NCI-H82 treated with DMSO at 0.1 percent for 48 hours (cell line): ENCODE results near the gene ZMIZ1.

Source experiments
- DNase-seq: peaks from one replicate; lab custom pipeline; 2025; ENCODE audit not compliant: unreplicated experiment; lab: John Stamatoyannopoulos, UW

ZMIZ1 gene

DNA sequence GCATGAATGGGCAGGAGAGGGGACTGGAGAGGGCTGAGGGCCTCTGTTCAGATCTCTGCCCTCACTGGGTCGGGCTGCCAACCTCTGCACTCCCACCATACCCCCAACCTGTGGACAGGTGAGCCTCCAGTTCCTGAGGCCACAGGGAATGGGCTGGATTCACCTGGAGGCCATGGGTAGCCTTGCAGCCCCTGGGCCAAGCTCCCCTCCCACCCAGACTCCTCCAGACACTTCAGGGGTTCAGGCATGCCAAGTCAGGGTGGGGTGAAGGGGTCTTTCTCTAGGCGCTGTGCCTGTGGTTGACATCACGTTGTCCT is 80.5 kb downstream of the ZMIZ1 start:
- no peak for DNase-seq

DNA sequence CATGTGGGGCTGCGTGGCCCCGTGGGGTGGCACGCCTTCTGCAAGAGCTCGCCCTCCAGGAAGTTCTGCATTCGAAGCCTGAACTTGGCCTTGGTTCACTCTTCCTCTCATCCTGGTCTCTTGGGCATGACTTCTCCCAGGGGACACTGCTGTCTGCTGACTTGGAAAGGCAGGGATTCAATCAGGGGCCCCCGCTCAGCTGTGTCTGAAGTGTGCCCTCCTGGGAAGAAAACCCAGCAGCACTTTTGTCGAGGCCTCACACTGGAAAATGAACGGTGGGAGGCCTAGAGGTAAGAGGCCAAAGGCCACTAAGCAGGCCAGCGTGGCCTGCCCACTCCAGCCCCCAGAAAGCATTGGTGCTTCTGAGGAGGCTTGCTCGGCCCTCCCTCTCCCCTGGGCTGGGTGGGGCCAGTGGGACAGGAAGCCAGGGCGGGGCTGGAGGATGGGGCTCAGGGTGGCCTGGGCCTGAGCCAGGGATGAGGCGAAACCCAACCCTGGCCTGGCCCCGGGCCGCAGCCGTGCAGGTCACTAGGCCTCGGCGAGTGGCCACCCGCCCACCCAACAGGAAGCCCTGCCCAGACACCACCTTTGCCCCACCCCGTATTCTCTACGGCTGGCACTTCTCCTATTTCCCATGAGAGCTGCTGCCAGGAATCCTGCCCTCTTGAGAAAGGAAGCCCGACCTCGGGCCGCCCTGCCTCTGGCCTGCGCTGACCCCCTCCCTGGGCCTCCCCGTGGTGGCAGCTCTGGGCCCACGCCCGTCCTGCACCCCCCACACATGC is 81.1 kb downstream of the ZMIZ1 start:
- DNase-seq: no peak

DNA sequence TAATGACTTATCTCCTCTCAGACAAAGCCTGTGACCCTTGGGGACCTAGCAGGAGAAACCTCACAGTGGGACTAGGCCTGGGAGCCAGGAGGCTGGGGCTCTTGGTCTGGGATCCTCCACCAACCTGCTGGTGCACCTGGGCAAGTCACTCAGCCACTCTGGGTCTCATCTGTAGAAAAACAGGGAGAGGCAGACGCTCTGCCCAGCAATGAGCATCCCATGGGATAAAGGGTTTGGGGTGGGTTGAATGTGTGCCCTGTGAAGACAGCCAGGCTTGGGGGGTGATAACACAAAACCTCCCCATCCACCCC is 81.6 kb downstream of the ZMIZ1 start:
- DNase-seq: no peak

DNA sequence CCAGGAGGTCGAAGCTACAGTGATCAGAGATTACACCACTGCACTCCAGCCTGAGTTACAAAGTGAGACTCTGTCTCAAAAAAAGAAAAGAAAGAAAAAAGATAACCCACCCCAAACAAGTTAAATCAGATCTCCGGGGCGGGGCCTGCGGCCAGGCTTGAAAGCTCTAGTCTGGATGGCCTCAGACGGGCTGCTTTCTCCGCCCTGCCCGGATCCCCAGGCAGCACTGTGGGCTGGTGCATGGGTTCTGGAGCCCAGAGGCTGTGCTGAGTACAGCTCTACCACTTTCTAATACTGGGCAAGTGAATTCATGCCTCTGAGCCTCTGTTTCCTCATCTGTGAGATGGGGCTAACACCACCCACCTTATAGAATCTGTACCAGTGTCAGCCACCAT is 83.7 kb downstream of the ZMIZ1 start:
- no peak for DNase-seq

DNA sequence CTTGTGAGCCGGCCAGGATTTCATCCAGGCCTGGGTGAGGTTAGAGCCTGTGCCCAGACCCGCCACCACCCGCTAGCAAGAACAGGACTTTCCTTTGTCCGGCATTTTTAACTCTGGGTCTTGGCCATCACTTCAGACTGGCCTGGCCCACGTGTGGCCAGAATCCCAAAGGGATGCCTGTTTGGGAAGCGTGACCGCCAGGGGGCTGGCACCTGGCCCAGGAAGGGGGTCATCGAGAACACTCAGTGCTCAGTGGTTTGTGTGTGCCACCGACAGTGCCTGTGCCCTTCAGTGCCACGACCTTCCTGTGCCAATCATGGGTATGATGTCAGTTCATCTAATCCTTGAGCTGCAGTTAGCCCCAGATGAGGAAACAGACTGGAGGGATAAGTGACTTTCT is 85.0 kb downstream of the ZMIZ1 start:
- no peak for DNase-seq

DNA sequence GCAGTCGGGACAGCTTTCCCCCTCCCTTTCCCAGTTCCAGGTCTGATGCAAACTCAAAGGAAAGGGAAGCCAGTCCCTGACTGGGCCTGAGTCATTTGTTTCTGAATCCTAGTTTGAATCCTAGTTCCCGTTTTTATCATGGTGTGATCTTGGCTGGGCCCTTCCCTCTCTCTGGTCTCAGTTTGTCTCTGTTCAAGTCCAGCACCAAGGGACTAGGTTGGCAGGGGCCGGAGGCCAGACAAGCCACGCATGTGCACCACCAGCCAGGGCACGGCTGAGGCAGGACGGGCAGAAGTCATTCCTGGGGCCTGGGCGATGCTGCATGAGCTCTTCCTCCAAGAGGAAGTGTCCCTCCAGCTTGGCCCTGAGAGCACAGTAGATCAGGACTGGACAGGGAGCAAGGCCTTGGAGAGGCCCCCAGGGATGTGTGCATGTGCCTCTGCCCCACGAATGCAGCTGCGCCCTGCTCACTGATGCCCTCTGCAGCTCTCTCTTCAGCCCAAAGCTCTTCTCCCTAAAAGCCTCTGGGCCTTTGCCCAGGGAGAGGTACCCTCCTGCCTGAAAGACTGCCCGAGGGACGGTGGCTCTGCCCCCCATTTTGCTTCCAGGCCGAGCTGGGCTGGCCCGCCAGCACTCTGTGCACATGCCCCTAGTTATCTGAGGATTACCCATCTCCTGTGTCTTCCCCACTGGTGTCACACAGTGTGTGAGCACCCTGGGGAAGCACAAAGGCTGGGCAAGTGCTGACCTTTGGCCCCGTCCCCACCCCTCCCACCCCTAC is 86.7 kb downstream of the ZMIZ1 start:
- no peak for DNase-seq

DNA sequence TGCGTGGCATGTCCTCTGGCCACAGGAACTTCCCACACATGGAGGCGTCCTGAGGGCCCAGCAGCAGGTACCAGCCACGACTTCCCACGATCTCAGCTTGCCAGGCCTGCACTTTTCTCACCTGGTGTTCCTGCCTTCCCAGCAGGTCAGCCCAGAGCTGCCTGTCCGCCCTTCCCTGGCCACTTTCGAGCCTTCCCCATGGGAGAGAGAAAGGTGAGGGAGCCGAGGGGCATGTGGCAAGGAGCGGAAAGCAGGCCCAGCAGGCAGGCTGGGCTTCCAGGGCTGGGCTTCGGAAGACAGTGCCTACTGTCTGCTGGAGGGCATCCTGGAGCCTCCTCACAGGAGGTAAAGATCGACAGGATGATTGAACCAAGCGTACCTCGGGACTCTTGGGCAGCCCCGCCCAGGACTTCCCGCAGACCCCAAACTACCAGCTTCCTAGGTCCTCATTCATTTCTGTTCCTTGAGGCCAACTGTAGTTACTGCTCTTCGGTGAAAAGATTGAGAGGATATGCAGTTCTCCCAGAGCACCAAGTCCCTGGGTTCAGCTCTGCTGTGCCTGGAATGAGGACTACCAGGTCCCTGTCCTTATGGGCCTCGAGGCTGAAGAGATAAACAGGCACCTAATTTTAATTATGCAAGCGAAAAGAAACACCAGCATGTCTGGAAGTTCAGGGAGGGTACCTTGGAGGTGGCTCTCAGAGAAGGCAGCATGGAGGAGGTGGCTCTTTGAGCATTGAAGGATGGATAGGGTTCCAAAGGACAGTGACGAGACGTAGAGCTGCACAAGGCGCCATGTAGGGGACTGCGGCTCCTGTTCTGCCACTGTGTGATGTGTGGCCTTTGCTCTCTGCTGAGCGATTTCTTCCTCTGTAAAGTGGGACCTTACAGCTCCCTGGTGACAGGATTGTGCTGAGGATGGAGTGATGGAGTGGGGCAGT is 87.8 kb downstream of the ZMIZ1 start:
- DNase-seq: no peak

DNA sequence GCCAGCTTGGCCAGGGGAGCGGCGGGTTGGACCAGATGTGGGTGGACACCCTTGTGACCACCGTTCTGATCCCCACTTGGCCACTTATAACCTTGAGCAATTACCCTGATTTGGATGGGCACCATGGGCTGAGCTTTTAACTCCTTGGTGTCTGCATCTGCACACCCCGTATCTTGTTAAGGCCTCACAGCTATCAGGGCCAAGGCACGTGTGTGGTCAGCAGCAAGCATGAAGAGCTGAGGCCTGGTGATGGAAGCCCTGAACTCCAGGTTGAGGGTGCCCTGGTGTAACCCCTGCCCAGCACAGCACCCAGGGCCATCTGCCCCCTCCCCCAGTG is 89.2 kb downstream of the ZMIZ1 start:
- DNase-seq: no peak

DNA sequence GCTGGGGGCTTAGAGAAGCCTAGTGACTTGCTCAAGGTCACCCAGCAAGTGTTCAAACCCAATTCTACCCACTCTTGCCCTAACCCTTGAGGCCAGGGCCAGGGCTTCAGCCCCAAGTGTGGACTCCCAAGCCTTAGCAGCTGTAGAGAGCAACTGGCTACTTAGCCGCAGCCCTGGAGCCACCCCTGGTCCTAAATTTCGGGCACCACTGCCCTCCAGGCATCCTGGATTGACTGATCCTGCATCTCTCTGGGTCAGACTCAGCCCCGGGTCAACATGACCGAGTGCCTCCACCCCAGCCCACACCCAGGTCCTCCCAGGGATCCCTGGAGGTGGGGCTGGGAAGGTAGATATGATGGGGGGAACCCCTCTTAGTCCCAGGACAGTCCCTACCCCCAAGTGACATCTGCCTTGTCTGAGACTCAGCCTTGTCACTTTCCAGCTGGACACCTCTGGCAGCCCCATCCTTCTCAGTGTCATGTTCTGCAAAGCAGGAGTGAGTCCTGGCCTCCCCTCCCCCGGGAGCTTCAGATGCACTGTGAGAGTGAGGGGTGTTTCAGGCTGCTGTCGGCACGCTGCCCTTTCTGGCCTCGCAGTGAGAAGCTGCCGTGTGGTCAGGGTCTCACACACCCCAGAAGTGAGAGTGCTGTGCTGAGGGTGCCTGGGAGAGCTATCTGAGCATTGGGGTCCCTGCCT is 89.8 kb downstream of the ZMIZ1 start:
- no peak for DNase-seq

DNA sequence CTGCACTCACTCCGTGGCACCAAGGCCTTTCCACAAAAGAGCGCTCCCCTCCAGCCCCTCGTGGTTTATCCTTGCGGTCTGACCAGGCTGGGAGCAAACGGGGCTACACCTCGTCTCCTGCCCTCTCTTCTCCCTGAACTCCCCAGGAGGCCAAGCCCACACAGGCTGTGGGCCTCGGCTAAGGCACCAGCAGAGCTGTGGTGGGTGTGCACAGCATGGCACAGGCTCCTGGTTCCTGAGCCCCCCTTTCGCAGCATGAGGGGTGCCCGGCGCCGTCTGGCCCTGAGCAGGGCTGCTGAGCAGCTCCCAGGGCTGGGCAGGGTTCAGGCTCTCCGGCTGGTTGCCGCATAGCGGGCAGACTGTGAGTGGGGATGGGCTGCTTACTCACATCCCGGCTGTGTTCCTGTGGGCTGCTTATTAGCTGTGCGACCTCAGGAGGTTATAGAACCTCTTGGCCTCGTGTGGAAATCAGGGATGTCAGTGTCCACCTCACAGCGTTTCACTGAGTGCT is 90.4 kb downstream of the ZMIZ1 start:
- no peak for DNase-seq

DNA sequence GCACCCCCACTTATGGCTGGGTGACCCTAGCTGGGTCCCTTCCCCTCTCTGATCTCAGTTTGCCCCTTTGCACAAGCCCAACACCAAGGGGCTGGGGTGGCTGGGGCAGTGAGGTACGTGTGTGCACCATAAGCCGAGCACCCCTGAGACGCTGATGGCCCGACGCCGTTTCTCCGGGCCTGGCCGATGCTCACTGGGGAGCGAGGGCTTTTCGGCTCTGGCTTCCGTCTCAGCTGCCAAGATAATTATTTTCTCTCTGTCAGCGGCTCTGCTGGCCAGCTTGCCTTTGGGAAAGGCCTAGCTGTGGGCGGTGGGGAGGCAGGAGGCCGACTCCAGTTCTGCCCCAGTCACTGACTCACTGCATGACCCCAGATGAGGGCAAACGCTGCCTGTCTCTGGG is 91.0 kb downstream of the ZMIZ1 start:
- no peak for DNase-seq

DNA sequence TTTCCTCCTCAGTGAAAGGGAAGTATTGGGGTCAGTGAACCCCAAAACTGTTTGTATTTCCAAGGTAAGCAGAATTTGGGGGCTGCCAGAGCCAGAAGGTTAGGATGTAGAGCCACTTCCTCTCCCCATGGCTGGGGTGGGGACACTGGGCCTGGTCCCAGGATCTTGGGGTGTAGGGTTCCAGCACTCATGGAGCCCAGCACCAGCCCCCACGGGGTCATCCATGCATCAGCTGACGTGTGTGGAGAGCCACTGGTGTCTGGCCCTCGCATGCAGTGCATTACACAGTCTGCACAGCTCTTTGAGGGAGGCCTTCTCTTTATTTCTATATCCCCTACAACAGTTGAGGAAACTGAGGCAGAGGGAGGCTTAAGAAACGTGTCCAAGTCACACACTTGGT is 91.4 kb downstream of the ZMIZ1 start:
- no peak for DNase-seq

DNA sequence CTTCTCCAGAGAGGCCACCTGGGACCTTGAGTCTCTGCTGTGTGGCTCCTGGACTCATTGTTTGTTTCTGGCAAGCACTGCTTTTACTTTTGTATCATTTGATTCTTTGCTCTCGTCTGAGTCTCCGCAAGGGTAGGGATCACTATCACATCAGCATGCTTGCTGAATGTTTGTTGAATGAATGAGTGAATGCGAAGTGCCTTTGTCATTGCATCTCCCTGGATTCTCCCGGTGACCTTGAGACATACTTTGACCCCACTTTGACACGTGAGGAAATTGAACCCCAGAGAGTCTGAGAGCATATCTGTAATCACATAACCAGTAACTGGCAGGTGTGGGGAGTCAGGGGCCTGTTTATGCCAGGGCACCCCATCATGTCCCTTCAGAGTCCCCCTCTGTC is 92.8 kb downstream of the ZMIZ1 start:
- no peak for DNase-seq

DNA sequence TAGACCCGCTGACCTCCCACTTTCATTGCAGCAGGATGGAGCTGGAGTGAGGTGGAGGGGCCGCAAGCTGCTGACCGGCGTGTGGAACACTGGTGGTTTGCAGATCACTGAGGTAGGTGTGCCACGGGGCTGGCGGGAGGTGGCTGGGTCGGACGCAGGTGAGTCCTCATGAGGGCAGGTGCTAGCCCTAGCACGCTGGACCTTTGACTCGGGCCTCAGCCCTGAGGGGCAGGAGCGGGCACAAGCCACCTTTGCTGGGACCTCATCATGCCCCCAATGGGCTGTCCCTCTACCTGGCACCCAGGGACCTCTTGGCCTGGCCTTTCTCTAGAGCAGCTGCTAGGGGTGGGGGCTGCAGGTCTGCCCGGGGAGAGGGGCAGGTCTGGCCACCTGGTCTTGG is 93.3 kb downstream of the ZMIZ1 start:
- DNase-seq: no peak

DNA sequence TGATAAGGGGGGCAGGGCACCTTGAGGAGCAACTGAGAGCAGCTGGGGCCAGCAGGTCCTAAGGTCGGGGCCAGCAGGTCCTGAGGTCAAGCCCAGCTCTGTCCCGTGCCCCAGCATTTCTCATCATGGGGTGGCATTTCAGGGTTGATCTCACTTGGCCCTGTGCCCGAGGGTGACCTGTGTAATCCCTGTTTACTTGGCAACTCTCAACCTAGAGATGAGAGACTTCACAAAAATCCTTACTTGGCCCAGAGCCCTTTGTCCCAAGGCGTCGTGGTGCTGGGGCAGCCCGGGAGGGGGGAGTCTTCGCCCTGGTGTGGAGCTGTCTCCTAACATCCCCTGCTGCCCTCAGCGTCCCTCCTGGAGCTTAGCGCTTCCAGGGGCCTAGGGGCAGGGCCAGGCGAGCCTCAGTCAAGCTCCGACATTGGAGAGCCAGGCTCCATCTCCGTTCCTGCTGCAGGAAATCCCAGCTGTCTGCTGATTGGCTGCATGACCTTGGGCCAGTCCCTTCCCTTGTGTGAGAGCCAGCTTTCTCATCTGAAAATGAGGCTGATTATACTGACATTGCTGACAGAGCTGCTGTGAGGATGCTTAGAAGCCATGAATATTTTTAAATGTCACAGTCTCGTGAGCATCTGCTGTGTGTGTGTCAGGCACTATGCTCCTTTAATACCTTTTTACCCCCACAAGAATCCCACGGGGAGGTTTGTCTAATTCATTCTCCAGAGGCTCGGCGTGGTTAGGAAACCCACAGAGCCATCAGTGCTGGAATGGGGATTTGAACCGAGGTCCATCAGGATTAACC is 94.3 kb downstream of the ZMIZ1 start:
- DNase-seq: no peak

DNA sequence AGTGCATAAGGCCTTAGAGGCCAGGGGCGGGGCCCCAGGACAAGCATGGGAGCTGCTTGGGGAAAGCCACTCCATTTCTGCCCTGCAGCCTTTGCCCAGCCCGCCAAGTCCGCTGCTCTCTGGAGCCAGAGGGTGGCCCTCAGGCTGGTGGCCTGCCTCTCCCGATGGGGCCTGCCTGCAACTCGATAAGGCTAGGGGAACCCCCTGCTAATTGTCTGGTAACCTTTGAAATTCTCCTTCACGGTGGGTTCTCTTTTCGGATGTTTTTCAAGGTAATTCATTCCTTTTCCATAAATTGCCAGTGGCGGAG is 94.9 kb downstream of the ZMIZ1 start:
- DNase-seq: no peak

DNA sequence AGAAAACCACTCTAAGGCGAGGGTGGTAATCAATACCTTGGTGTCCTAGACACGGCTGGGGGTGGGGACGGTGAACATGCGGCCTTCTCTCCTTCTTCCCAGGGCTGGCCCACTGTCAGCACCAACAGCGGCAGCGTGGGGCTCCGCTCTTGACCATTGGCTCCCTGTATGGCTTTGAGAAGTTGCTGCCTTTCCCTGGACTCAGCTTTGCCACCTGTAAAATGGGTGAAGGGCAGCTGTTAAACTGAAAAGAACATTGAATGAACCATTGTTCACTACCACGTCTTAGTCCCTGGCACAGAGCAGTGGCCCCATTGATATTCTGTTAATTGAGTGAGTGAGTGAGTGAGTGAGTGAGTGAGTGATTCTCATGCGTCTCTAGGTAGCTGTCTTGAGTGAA is 95.3 kb downstream of the ZMIZ1 start:
- no peak for DNase-seq

DNA sequence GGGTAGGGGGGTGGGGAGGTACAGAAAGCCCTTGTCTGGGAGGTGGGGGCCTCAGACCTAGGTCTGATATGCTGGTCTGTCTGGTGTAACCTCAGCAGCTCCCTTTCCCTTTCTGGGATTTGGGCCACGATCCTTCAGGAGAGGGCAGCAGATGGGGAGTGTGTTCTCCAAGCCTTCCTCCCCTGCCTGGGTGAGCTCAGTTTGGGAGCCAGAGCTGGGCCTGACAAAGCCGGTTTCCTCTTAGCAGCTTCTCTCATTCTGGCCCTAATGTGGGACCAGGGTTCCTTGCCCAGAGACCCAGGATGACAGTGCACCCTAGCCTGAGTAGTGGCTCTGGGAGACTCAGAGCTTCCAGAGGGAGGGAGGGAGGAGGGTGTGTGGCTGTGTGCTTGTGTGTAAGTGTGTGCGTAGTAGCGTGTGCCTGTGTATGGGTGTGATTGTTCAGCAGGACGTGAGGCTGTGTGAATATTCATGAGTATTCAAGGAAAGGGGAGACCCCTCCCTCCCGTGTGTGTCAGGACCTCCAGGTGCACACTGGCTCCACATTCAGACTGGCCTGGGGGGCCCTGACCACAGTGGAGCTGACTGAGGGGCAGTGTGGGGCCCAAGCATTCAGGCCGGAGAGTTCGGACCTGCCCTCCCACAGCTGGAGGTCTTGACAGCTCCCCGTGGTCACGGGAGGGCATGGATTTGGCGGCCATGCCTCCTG is 96.5 kb downstream of the ZMIZ1 start:
- DNase-seq: no peak

DNA sequence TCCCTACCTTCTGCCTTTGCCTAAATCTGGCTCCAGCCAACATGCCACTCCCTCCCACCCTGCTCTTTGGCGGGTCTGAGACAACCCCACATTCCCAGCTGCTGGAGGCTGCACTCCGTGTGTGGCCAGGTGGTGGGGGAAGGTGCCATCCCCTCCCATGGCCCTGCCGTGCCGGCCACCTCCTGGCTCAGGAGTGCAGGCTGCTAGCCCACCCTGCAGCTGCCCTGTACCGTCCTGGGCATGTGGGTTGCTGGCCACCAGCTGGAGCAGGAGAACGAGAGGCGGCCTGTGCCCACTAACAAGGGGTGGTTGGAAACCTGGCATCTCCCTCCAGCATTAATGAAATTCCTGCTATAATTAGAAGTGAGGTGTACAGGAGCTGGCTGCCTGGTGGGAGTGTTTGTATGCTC is 97.6 kb downstream of the ZMIZ1 start:
- no peak for DNase-seq

DNA sequence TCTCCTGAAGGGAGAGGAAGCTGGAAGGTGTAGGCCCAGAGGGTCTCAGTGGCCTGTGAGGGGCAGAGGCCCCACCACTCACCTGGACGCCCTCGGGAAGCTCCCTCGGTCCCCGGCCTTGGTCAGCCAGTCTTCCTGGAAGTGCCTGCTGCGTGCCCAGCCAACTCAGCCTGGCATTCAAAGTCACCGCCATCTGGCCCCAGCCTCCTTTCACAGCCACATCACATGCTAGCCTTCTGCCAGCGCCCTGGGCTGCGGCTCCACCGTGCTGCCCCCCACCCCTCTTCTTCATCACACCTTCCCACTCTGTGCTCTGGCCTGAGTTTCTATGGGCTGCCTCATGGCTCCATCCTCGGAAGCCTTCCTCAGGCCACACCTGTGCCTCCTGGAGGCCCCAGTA is 98.0 kb downstream of the ZMIZ1 start:
- DNase-seq: no peak
